SK-N-SH (cell line): ENCODE data around the gene ZNF587B. TPM values are rescaled to one million over a fixed set of nuclear protein-coding genes. Genes with fewer than 3 reads are reported as not detected.
"Not testable (repeated sequence)": the region's sequence is repeated elsewhere in the genome, so short reads cannot be mapped to it uniquely, and the experiment has no call there.

ENCODE experiments used
- CTCF ChIA-PET: fragments of 300-600, 350-600 bp; formaldehyde crosslinking; extraction: SDS; loops from one replicate; lab custom pipeline; 2021; lab: Yijun Ruan, JAX
- POLR2A ChIA-PET: fragments of 350-600 bp; sonication (Branson Sonifier 250); formaldehyde crosslinking; extraction: SDS; loops from one replicate; lab custom pipeline; 2020; ENCODE audit warnings: antibody characterized with exemption, inconsistent platforms; lab: Yijun Ruan, JAX
- DNase-seq: peaks from one replicate; pipeline ENCODE4 v3.0.0; 2012
- H2AFZ ChIP-seq: fragments of 200-600 bp; sonication (generic); 2 replicates; pipeline ENCODE4 v1.8.1; 2016; ENCODE audit warnings: antibody characterized with exemption, mild to moderate bottlenecking, low read depth
- H3F3A ChIP-seq: fragments of 200-600 bp; sonication (generic); replicated peaks from 2 replicates; pipeline ENCODE3; 2016; ENCODE audit warnings: antibody characterized with exemption, mild to moderate bottlenecking; ENCODE audit not compliant: insufficient read depth
- H3K27ac ChIP-seq, 2 experiments: fragments of 200-500 bp in 1 of 2; fragments of 200-600 bp in 1 of 2; sonication (Bioruptor generic) in 1 of 2; sonication (generic), shearing (Covaris generic) in 1 of 2; 2 replicates each; pipeline versions ENCODE4 v1.5.1 to v1.6.1; 2014 to 2016; ENCODE audit warnings: low read depth in 2 of 2, inconsistent platforms in 1 of 2, low read length in 1 of 2, mild to moderate bottlenecking in 1 of 2, mixed read lengths in 1 of 2
- H3K27me3 ChIP-seq: fragments of 200-600 bp; sonication (generic), shearing (Covaris generic); 2 replicates; pipeline ENCODE4 v1.6.1; 2016; ENCODE audit warnings: mixed run types; ENCODE audit not compliant: insufficient read depth
- H3K36me3 ChIP-seq, 2 experiments: fragments of 200-500 bp in 1 of 2; fragments of 200-600 bp in 1 of 2; sonication (Bioruptor generic) in 1 of 2; sonication (generic) in 1 of 2; replicated peaks in 1 of 2; 2 replicates each; pipeline versions ENCODE3 to v1.5.1; 2014 to 2016; ENCODE audit warnings: low read length in 1 of 2, mild to moderate bottlenecking in 1 of 2; ENCODE audit not compliant: insufficient read depth in 2 of 2, control insufficient read depth in 1 of 2
- H3K4me1 ChIP-seq, 2 experiments: fragments of 200-500 bp in 1 of 2; fragments of 200-600 bp in 1 of 2; sonication (Bioruptor generic) in 1 of 2; sonication (generic), shearing (Covaris generic) in 1 of 2; 2 replicates each; pipeline versions ENCODE4 v1.5.1 to v1.6.1; 2014 to 2016; ENCODE audit warnings: low read depth in 1 of 2, low read length in 1 of 2, mixed run types in 1 of 2; ENCODE audit not compliant: insufficient read depth in 2 of 2, control insufficient read depth in 1 of 2
- H3K4me2 ChIP-seq: fragments of 200-600 bp; sonication (generic), shearing (Covaris generic); 2 replicates; pipeline ENCODE4 v1.6.1; 2017; ENCODE audit warnings: mixed run types
- H3K4me3 ChIP-seq, 2 experiments: fragments of 200-500 bp in 1 of 2; fragments of 200-600 bp in 1 of 2; sonication (Bioruptor generic) in 1 of 2; sonication (generic), shearing (Covaris generic) in 1 of 2; 2 replicates each; pipeline versions ENCODE4 v1.5.1 to v1.8.1; 2014 to 2016; ENCODE audit warnings: low read depth in 2 of 2, inconsistent platforms in 1 of 2, low read length in 1 of 2, mild to moderate bottlenecking in 1 of 2, mixed read lengths in 1 of 2, moderate library complexity in 1 of 2
- H3K79me2 ChIP-seq: fragments of 200-600 bp; sonication (generic); 2 replicates; pipeline ENCODE4 v1.8.1; 2017; ENCODE audit warnings: mild to moderate bottlenecking; ENCODE audit not compliant: insufficient read depth
- H3K9ac ChIP-seq: fragments of 200-600 bp; sonication (generic); 2 replicates; pipeline ENCODE4 v1.6.1; 2017; ENCODE audit warnings: mixed run types
- H3K9me2 ChIP-seq: fragments of 200-600 bp; sonication (generic); 2 replicates; pipeline ENCODE4 v1.6.1; 2017; ENCODE audit warnings: mixed run types
- H3K9me3 ChIP-seq: fragments of 200-600 bp; sonication (generic); 2 replicates; pipeline ENCODE4 v1.6.1; 2017; ENCODE audit warnings: mixed run types, mild to moderate bottlenecking, moderate library complexity
- H4K20me1 ChIP-seq: fragments of 200-600 bp; sonication (generic); 2 replicates; pipeline ENCODE4 v1.6.1; 2017; ENCODE audit warnings: mild to moderate bottlenecking, mixed run types; ENCODE audit not compliant: insufficient read depth
- ELF1 ChIP-seq: IDR thresholded peaks from 2 replicates; pipeline ENCODE4 v1.4.0; 2012
- FOSL2 ChIP-seq: IDR thresholded peaks from 2 replicates; pipeline ENCODE4 v1.4.0; 2012; ENCODE audit warnings: low read depth, mild to moderate bottlenecking, moderate library complexity, borderline replicate concordance
- FOXM1 ChIP-seq: IDR thresholded peaks from 2 replicates; pipeline ENCODE4 v1.4.0; 2012; ENCODE audit warnings: low read depth, mild to moderate bottlenecking
- GATA2 ChIP-seq: sonication (generic); formaldehyde crosslinking; IDR thresholded peaks from 2 replicates; pipeline ENCODE4 v1.5.0; 2020; ENCODE audit warnings: mild to moderate bottlenecking, missing genetic modification reagents
- JUND ChIP-seq: IDR thresholded peaks from 2 replicates; pipeline ENCODE4 v1.4.0; 2012
- POLR2AphosphoS5 ChIP-seq: IDR thresholded peaks from 2 replicates; pipeline ENCODE4 v1.6.1; 2012; ENCODE audit warnings: low read depth, low read length
- RCOR1 ChIP-seq: fragments of 150-350 bp; IDR thresholded peaks from 2 replicates; pipeline ENCODE4 v1.6.1; 2017; ENCODE audit warnings: antibody characterized with exemption, low read length
- SIN3A ChIP-seq: IDR thresholded peaks from 2 replicates; pipeline ENCODE4 v1.6.1; 2012; ENCODE audit warnings: low read depth, mild to moderate bottlenecking, low read length, moderate library complexity, borderline replicate concordance
- SMC3 ChIP-seq: IDR thresholded peaks from 2 replicates; pipeline ENCODE4 v1.6.1; 2012; ENCODE audit warnings: low read depth, low read length, improper control_type of control experiment
- YY1 ChIP-seq: IDR thresholded peaks from 2 replicates; pipeline ENCODE4 v1.4.0; 2012; ENCODE audit warnings: low read depth, mild to moderate bottlenecking
- WGBS: methylation state at CpG from one replicate; pipeline ENCODE4 v1.1.6; 2017; ENCODE audit warnings: low lambda C conversion rate; 5-methylcytosine and 5-hydroxymethylcytosine counted together
- polyA plus RNA-seq, 3 experiments: library from polyadenylated mRNA; depleted of rRNA; stranded (reverse); fragments of >200 nt; gene quantifications; 2 replicates each; pipeline ENCODE4 v1.2.3, GENCODE V29; 2012
- TF ChIP-seq, protein P1 (sequence below): IDR thresholded peaks from 2 replicates; pipeline ENCODE4 v1.4.0; 2012; ENCODE audit warnings: low read depth, borderline replicate concordance
- TF ChIP-seq, protein P2 (sequence below): IDR thresholded peaks from 2 replicates; pipeline ENCODE4 v1.4.0; 2012; ENCODE audit warnings: low read depth
- TF ChIP-seq, protein P3 (sequence below): IDR thresholded peaks from 2 replicates; pipeline ENCODE4 v1.4.0; 2012; ENCODE audit warnings: low read depth, borderline replicate concordance
- TF ChIP-seq, protein P4 (sequence below): IDR thresholded peaks from 2 replicates; pipeline ENCODE4; 2012

Gene ZNF587B
- polyA plus RNA-seq, 1 of the 3 experiments (the other 2 are of a cell fraction): 2.4 TPM

DNA sequence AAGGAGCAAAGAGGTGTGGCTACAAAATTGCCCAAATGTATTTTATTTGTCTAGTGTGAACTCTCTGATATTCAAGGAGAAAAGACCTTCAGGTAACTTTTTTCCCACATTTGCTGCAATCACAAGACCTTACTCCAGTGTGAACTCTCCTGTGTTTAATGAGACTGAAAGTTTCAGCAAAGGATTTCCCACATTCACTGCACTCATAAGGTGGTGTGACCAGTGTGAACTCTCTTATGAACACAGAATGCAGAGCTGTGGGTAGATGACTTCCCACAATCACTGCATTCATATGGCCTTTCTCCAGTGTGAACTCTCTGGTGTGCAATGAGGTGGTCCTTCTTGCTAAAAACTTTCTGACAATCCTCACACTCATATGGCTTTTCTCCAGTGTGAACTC is 42.4 kb downstream of the ZNF587B start:
- Histone ChIP-seq H3K27me3 (no peaks in the 10 kb centered on the region), H2AFZ (no peak overlapping the region), H3F3A (peaks cover 10% of the 10 kb centered on the region), H4K20me1 (no peaks in the 10 kb centered on the region), H3K27ac (no peak overlapping the region), H3K4me1 (no peaks in the 10 kb centered on the region), H3K4me3 (no peak overlapping the region), H3K9ac (no peak overlapping the region), H3K79me2 (no peaks in the 10 kb centered on the region), H3K36me3 (peaks cover 5 to 19% of the 10 kb centered on the region in 2 experiments), H3K9me3 (0 out of 2 replicates have a peak, but pooled peaks cover 15% of the 10 kb centered on the region), H3K9me2 (no peaks in the 10 kb centered on the region), H3K4me2 (no peak overlapping the region)
- no peak for TF ChIP-seq SIN3A
- TF ChIP-seq, protein P1, sequence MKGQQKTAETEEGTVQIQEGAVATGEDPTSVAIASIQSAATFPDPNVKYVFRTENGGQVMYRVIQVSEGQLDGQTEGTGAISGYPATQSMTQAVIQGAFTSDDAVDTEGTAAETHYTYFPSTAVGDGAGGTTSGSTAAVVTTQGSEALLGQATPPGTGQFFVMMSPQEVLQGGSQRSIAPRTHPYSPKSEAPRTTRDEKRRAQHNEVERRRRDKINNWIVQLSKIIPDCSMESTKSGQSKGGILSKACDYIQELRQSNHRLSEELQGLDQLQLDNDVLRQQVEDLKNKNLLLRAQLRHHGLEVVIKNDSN: no peak
- no peak for TF ChIP-seq YY1
- TF ChIP-seq SMC3: no peak
- no peak for TF ChIP-seq RCOR1
- no peak for TF ChIP-seq FOSL2
- TF ChIP-seq GATA2 (CRISPR knock-in tag): no peak
- TF ChIP-seq JUND: no peak
- TF ChIP-seq, protein P2, sequence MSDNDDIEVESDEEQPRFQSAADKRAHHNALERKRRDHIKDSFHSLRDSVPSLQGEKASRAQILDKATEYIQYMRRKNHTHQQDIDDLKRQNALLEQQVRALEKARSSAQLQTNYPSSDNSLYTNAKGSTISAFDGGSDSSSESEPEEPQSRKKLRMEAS: no peak
- TF ChIP-seq ELF1: no peak
- no peak for TF ChIP-seq POLR2AphosphoS5
- no peak for TF ChIP-seq FOXM1
- TF ChIP-seq, protein P3, sequence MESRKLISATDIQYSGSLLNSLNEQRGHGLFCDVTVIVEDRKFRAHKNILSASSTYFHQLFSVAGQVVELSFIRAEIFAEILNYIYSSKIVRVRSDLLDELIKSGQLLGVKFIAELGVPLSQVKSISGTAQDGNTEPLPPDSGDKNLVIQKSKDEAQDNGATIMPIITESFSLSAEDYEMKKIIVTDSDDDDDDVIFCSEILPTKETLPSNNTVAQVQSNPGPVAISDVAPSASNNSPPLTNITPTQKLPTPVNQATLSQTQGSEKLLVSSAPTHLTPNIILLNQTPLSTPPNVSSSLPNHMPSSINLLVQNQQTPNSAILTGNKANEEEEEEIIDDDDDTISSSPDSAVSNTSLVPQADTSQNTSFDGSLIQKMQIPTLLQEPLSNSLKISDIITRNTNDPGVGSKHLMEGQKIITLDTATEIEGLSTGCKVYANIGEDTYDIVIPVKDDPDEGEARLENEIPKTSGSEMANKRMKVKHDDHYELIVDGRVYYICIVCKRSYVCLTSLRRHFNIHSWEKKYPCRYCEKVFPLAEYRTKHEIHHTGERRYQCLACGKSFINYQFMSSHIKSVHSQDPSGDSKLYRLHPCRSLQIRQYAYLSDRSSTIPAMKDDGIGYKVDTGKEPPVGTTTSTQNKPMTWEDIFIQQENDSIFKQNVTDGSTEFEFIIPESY: no peak
- TF ChIP-seq, protein P4, sequence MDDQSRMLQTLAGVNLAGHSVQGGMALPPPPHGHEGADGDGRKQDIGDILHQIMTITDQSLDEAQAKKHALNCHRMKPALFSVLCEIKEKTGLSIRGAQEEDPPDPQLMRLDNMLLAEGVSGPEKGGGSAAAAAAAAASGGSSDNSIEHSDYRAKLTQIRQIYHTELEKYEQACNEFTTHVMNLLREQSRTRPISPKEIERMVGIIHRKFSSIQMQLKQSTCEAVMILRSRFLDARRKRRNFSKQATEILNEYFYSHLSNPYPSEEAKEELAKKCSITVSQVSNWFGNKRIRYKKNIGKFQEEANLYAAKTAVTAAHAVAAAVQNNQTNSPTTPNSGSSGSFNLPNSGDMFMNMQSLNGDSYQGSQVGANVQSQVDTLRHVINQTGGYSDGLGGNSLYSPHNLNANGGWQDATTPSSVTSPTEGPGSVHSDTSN: no peak
- no peak for DNase-seq
- ChIA-PET POLR2A (no interaction called here), CTCF (no interaction called here)

DNA sequence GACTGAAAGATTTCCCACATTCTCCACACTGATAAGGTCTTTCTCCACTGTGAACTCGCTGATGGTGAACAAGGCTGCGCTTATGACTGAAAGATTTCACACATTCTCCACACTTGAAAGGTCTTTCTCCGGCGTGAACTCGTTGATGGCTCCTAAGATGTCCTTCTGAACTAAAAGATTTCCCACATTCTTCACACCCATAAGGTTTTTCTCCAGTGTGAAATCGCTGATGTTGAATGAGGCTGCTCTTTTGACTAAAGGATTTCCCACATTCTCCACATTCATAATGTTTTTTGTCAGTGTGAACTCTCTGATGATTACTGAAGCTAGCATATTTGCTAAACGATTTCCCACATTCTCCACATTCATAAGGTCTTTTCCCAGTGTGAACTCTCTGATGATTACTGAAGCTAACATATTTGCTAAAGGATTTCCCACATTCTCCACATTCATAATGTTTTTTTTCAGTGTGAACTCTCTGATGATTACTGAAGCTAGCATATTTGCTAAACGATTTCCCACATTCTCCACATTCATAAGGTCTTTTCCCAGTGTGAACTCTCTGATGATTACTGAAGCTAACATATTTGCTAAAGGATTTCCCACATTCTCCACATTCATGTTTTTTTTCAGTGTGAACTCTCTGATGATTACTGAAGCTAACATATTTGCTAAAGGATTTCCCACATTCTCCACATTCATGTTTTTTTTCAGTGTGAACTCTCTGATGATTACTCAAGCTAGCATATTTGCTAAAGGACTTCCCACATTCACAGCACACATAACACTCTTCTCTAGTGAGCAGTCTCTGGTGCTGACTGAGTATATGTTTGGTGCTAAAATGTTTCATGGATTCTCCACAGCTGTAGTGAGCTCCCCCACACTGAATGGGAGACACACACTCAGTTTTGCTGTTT is 44.0 kb downstream of the ZNF587B start:
- H3K4me3 ChIP-seq, H3K9ac ChIP-seq, H3K4me1 ChIP-seq, H2AFZ ChIP-seq, POLR2A ChIA-PET, H3K27me3 ChIP-seq, CTCF ChIA-PET, H3K27ac ChIP-seq, H3K79me2 ChIP-seq, H4K20me1 ChIP-seq, DNase-seq, H3K9me2 ChIP-seq, H3K4me2 ChIP-seq, H3F3A ChIP-seq: not testable (repeated sequence)
- 85% methylated on average over 8 of the region's 8 CpGs for WGBS
- Histone ChIP-seq H3K36me3 (peaks cover 0 to 14% of the 10 kb centered on the region in 2 experiments), H3K9me3 (0 out of 2 replicates have a peak, but pooled peaks cover 15% of the 10 kb centered on the region)
